Activated T-helper 17 cell treated with anti-CD3 and anti-CD28 coated beads, Interleukin-2, amount 50 U/mL, for 72 hours (primary cell): ENCODE data around the gene CTRB2. TPM values are rescaled to one million over a fixed set of nuclear protein-coding genes. Genes with fewer than 3 reads are reported as not detected.
"Not testable (repeated sequence)": the region's sequence is repeated elsewhere in the genome, so short reads cannot be mapped to it uniquely, and the experiment has no call there.

Experiments
- ATAC-seq: fragments of 150-1000 bp; cut with Tn5 transposase; replicated peaks from 2 replicates; pipeline ENCODE4 v1.10.0; 2021; ENCODE audit warnings: mild to moderate bottlenecking, moderate library complexity
- H3K27ac Mint-ChIP-seq: one replicate; pipeline ENCODE4 v1.8.0; 2022; ENCODE audit warnings: mixed read lengths
- H3K27me3 Mint-ChIP-seq: one replicate; pipeline ENCODE4 v1.8.0; 2022; ENCODE audit warnings: mixed read lengths
- H3K36me3 Mint-ChIP-seq: one replicate; pipeline ENCODE4 v1.8.0; 2022; ENCODE audit warnings: low read depth, mild to moderate bottlenecking, mixed read lengths
- H3K4me1 Mint-ChIP-seq: one replicate; pipeline ENCODE4 v1.8.0; 2022; ENCODE audit warnings: mixed read lengths
- H3K4me3 Mint-ChIP-seq: one replicate; pipeline ENCODE4 v1.8.0; 2022; ENCODE audit warnings: mild to moderate bottlenecking, mixed read lengths
- H3K9me3 Mint-ChIP-seq: one replicate; pipeline ENCODE4 v1.8.0; 2022; ENCODE audit warnings: mixed read lengths
- total RNA-seq, 2 donors: library from RNA; stranded (reverse); gene quantifications; one replicate each; pipeline ENCODE4 v1.2.3, GENCODE V29; 2022

Gene CTRB2
- total RNA-seq, 2 donors from 2014 or later = not detected

DNA sequence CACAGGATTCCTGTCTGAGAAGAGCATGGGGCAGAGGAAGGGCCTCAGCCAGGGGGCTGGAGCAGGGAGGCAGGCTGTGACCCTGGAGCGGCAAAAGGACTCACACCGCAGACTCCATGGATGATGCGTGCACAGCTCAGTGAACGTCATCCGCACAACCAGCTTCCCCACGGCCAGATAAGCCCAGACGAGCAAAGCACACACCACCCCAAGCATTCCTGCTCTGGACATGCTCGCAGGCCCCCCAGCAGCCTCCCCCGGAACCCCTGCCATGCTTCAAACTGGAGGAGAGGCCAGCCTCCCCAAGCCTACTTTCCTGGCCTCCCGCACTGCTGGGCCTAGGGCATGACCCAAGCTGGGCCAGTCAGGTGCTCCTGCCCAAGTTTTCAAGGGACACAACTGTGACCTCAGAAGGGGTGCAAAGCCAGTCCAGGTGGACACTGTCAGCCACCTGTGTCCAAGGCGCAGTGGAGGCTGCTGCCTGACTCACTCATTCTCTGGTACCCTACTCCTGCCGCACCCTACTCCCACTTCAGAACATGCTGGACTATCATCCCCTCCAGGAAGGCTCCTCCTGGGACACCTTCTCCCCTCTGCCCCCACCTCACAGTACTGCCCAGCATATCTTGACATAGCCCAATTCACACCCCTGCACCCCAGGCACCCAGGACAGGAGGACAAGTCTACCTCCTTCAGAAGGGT, 39.7 kb upstream of the CTRB2 start:
- Mint-ChIP-seq H3K36me3 (no peaks in the 10 kb centered on the region), H3K9me3 (no peaks in the 10 kb centered on the region), H3K4me3 (no peak overlapping the region)

DNA sequence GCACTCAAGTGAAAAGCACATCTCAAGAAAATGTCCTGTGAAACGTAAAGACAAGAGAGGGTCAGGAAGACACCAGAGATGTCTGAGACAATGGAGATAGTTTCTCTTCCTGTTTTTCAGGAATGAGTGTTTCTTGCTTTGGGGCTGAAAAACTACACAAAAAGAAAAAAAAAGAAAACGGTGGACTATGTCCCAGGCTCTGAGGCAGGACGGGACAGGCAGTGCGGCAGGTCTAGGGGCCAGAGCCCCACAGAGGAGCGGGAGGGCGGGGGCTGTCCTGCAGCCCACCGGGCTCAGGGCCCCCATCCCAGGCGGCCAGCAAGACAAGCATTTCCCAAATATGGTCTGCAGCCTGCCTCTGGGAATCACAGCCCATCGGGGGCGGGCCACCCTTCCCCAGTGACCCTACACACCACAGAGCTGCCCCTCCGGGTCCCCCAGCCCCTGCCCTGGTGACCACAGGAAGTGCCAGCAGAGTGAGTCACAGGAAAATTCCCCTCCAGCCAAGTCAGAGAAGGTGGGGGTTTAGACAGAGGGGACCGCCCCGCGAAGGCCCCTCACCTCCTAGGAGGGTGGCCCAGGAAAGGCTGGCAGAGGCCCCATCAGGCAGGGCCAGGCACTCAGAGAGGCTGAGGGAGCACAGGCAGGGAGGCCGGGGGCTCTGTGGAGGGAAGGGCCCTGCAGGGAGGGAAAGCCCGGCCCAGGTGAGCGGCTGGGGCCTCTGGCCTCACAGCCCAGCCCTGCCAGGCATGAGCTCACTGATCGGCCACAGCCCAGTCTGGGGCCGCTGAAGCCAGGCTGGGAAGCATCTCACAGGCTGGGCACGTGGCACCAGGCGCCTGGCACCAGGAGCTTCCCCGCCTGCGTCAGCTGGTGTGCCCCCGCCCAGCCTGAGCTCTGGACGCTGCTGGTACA, 38.1 kb upstream of the CTRB2 start:
- Mint-ChIP-seq H3K9me3 (no peaks in the 10 kb centered on the region), H3K27ac (peak overlapping the region; percentile 70), H3K4me3 (no peak overlapping the region), H3K36me3 (no peaks in the 10 kb centered on the region), H3K27me3 (no peaks in the 10 kb centered on the region), H3K4me1 (no peaks in the 10 kb centered on the region)
- no peak for ATAC-seq

More for the DNA sequence above, 39.7 kb upstream of the CTRB2 start:
- ATAC-seq = no peak
- Mint-ChIP-seq H3K4me1 (no peaks in the 10 kb centered on the region), H3K27ac (no peak overlapping the region), H3K27me3 (peaks cover 3% of the 10 kb centered on the region)

GRCh38 chr16:75244225-75244809, 37.4 kb upstream of the CTRB2 start:
- peak overlapping the region; percentile 70 for H3K27ac Mint-ChIP-seq
- no peaks in the 10 kb centered on the region for H3K27me3 Mint-ChIP-seq
- no peaks in the 10 kb centered on the region for H3K4me1 Mint-ChIP-seq
- no peak for ATAC-seq
- H3K36me3 Mint-ChIP-seq = no peaks in the 10 kb centered on the region
- no peaks in the 10 kb centered on the region for H3K9me3 Mint-ChIP-seq
- no peak overlapping the region for H3K4me3 Mint-ChIP-seq

GRCh38 chr16:75243667-75244224, 36.8 kb upstream of the CTRB2 start:
- Mint-ChIP-seq H3K9me3 (no peaks in the 10 kb centered on the region), H3K4me3 (no peak overlapping the region), H3K4me1 (no peaks in the 10 kb centered on the region), H3K36me3 (no peaks in the 10 kb centered on the region), H3K27me3 (no peaks in the 10 kb centered on the region), H3K27ac (no peak overlapping the region)
- no peak for ATAC-seq

DNA sequence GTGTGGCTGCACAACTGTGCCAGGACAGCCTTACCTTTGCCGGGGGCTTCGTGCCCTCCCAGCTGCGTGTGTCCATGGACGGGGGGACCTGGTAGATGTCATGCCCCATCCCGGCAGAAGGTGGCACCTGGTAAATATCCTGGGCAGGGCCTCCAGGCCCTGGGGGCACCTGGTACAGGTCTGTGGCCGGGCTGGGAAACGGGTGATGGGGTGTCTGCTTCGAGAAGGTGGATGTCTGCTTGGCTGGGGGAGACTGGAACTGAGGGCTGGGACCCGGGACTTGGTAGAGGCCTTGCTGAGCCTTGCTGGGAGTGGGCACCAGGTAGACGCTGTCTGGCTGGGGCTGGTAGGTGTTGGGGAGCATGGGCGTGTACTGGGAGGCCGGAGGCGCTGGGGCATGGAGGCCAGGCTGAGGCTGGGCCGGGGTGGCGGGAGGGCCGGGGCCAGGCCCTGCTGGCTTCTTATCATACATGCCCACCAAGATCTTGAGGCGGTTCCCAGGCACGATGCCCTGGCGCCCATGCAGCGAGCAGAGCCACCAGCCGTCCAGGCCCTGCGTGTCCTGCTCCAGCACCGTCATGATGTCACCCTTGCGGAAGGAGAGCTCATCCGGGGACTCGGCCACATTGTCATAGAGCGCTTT, 35.6 kb upstream of the CTRB2 start:
- not testable (repeated sequence) for H3K27ac Mint-ChIP-seq, ATAC-seq, H3K36me3 Mint-ChIP-seq, H3K4me1 Mint-ChIP-seq, H3K4me3 Mint-ChIP-seq, H3K9me3 Mint-ChIP-seq, H3K27me3 Mint-ChIP-seq

- H3K4me1 Mint-ChIP-seq = no peaks in the 10 kb centered on the region
- H3K4me3 Mint-ChIP-seq = no peak overlapping the region
- no peak for ATAC-seq
Measured at GRCh38 chr16:75241955-75242354, 35.0 kb upstream of the CTRB2 start.

GRCh38 chr16:75241412-75241811, 34.5 kb upstream of the CTRB2 start:
- H3K27ac Mint-ChIP-seq = no peak overlapping the region
- H3K4me3 Mint-ChIP-seq = no peak overlapping the region
- no peak for ATAC-seq
- H3K36me3 Mint-ChIP-seq = no peaks in the 10 kb centered on the region
- no peaks in the 10 kb centered on the region for H3K4me1 Mint-ChIP-seq
- H3K9me3 Mint-ChIP-seq = no peaks in the 10 kb centered on the region
- no peaks in the 10 kb centered on the region for H3K27me3 Mint-ChIP-seq

More at GRCh38 chr16:75241955-75242354, 35.0 kb upstream of the CTRB2 start:
- no peak overlapping the region for H3K27ac Mint-ChIP-seq
- no peaks in the 10 kb centered on the region for H3K36me3 Mint-ChIP-seq
- H3K9me3 Mint-ChIP-seq = no peaks in the 10 kb centered on the region
- H3K27me3 Mint-ChIP-seq = no peaks in the 10 kb centered on the region

GRCh38 chr16:75240633-75241032, 33.7 kb upstream of the CTRB2 start:
- H3K27me3 Mint-ChIP-seq, H3K4me1 Mint-ChIP-seq, H3K27ac Mint-ChIP-seq, H3K9me3 Mint-ChIP-seq, ATAC-seq, H3K36me3 Mint-ChIP-seq, H3K4me3 Mint-ChIP-seq: not testable (repeated sequence)

DNA sequence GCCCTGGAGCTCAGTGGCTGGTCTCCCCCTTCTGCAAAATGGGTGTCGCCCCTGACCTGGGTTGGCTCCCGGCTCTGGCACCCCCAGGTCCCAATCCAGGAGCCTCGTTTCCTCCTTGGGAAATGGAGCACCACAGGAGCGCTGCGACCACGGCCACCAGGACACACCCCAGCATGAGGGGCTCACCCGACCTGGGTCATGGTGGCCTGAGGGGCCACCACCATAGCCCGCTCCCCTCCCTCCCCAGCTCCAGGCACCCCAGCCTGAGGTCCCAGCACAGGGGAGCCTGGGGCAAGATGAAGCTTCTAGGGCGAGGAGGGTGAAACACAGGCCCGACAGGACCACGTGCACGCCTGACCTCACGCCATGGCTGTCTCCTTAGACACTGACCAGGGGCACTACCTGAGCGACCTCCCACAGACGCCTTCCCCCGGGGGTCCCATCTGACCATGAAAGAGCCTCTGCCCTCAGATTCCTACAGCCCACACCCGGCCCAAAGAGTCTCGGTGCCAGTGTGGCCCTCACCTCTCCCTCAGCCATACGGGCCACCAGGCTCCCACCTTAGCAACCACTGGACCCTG, 32.7 kb upstream of the CTRB2 start:
- Mint-ChIP-seq H3K4me3 (no peak overlapping the region), H3K9me3 (no peaks in the 10 kb centered on the region), H3K4me1 (no peaks in the 10 kb centered on the region), H3K27ac (no peak overlapping the region), H3K27me3 (no peaks in the 10 kb centered on the region), H3K36me3 (no peaks in the 10 kb centered on the region)
- ATAC-seq = no peak

- H3K4me1 Mint-ChIP-seq = peaks cover 1% of the 10 kb centered on the region
- ATAC-seq = no peak
- H3K36me3 Mint-ChIP-seq = no peaks in the 10 kb centered on the region
- H3K27me3 Mint-ChIP-seq = no peaks in the 10 kb centered on the region
- H3K27ac Mint-ChIP-seq = no peak overlapping the region
- H3K9me3 Mint-ChIP-seq = no peaks in the 10 kb centered on the region
- H3K4me3 Mint-ChIP-seq = no peak overlapping the region
Measured at GRCh38 chr16:75238853-75239541, 32.0 kb upstream of the CTRB2 start.

- no peak overlapping the region for H3K27ac Mint-ChIP-seq
- no peaks in the 10 kb centered on the region for H3K9me3 Mint-ChIP-seq
- no peak overlapping the region for H3K4me3 Mint-ChIP-seq
- H3K4me1 Mint-ChIP-seq = peaks cover 5% of the 10 kb centered on the region
- H3K27me3 Mint-ChIP-seq = no peaks in the 10 kb centered on the region
- H3K36me3 Mint-ChIP-seq = no peaks in the 10 kb centered on the region
- no peak for ATAC-seq
Measured at GRCh38 chr16:75238132-75238852, 31.3 kb upstream of the CTRB2 start.

DNA sequence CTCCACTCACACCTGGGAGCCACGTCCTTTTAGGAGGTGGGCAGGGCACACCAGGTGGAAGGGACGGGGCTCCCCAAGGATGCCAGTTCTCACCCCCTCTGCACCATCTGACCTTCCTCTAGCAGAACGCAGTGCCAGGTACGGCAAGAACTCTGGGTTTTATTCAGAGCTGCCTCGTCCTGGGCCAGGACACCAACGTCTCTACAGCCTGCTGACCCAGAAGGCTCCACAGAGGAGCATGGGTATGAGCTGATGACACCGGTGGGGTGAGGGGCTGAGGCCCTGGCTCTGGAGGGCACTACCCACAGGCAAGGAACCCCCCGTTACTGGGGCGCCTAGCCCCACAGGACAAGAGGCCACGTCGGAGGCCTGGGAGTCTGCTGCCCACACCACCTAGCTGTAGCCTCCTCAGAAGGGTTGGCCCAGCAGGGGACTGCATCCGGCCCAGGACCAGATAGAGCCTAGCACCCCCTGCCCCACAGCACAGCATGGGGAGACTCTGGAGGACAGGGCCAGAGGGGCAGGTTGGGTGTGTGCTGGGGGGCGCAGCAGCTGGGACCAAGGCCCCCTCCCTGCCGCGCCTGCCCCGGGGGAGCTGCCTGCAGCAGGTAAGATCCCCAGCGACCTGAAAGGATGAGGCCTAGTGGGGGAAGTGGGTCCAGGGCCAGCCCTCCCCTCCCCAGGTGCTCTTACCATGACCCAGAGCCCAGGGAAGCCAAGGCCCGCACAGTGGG, 30.6 kb upstream of the CTRB2 start:
- no peaks in the 10 kb centered on the region for H3K36me3 Mint-ChIP-seq
- H3K4me1 Mint-ChIP-seq = peaks cover 5% of the 10 kb centered on the region
- H3K27ac Mint-ChIP-seq = no peak overlapping the region
- ATAC-seq = no peak
- H3K27me3 Mint-ChIP-seq = no peaks in the 10 kb centered on the region
- H3K4me3 Mint-ChIP-seq = no peak overlapping the region
- H3K9me3 Mint-ChIP-seq = no peaks in the 10 kb centered on the region
